ENCODE measurements around the gene SH3BP1.

Gene SH3BP1

DNA sequence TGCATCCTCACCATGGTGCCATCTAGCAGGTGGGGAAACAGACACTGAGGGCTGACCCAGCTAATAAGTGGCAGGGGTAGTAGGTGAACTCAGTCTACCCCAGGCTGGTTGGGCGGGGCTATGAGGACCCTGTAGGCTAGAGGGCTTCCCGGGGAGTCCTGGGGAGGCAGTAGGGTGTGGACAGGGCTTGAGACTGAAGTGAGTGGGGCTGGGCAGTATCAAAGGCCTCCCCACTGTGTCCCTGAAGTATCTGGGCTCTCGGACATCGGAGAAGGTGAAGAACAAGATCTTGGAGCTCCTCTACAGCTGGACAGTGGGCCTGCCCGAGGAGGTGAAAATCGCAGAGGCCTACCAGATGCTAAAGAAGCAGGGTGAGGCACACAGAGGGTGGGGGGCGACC, 19.5 kb upstream of the SH3BP1 start:
- DNase-seq (ENCODE audit: low read depth): no peak
- no peak overlapping the region for H3K4me3 ChIP-seq (replicated peaks; ENCODE audit: low read depth, low read length)
- TF ChIP-seq, protein P1, sequence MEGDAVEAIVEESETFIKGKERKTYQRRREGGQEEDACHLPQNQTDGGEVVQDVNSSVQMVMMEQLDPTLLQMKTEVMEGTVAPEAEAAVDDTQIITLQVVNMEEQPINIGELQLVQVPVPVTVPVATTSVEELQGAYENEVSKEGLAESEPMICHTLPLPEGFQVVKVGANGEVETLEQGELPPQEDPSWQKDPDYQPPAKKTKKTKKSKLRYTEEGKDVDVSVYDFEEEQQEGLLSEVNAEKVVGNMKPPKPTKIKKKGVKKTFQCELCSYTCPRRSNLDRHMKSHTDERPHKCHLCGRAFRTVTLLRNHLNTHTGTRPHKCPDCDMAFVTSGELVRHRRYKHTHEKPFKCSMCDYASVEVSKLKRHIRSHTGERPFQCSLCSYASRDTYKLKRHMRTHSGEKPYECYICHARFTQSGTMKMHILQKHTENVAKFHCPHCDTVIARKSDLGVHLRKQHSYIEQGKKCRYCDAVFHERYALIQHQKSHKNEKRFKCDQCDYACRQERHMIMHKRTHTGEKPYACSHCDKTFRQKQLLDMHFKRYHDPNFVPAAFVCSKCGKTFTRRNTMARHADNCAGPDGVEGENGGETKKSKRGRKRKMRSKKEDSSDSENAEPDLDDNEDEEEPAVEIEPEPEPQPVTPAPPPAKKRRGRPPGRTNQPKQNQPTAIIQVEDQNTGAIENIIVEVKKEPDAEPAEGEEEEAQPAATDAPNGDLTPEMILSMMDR (IDR thresholded peaks at IDR 0.05; ENCODE audit: low read length, missing control alignments): no peak

DNA sequence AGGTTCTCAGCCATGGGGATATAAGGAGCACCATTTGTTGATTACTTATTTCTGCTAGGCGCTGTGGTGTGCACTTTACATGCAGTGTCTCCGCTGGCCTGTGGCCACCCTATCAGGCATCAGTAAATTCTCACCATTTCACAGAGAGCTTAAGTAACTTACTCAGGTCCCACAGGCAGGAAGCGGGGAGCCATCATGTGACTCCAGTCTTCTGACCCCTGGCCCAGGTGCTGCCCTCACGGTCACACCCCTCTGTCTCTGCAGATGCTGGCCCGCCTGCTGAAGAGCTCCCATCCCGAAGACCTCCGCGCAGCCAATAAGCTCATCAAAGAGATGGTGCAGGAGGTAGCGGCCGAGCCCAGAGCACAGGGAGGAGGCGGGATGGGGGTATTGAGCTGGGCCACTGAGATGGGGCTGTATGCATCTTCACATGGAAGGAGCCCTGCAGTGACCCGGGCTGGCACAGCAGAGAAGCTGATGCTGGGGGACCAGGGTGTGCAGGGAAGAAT, 18.1 kb upstream of the SH3BP1 start:
- DNase-seq (ENCODE audit: low read depth): no peak
- TF ChIP-seq, protein P1 (IDR thresholded peaks at IDR 0.05; ENCODE audit: low read length, missing control alignments): no peak
- no peak overlapping the region for H3K4me3 ChIP-seq (replicated peaks; ENCODE audit: low read depth, low read length)

DNA sequence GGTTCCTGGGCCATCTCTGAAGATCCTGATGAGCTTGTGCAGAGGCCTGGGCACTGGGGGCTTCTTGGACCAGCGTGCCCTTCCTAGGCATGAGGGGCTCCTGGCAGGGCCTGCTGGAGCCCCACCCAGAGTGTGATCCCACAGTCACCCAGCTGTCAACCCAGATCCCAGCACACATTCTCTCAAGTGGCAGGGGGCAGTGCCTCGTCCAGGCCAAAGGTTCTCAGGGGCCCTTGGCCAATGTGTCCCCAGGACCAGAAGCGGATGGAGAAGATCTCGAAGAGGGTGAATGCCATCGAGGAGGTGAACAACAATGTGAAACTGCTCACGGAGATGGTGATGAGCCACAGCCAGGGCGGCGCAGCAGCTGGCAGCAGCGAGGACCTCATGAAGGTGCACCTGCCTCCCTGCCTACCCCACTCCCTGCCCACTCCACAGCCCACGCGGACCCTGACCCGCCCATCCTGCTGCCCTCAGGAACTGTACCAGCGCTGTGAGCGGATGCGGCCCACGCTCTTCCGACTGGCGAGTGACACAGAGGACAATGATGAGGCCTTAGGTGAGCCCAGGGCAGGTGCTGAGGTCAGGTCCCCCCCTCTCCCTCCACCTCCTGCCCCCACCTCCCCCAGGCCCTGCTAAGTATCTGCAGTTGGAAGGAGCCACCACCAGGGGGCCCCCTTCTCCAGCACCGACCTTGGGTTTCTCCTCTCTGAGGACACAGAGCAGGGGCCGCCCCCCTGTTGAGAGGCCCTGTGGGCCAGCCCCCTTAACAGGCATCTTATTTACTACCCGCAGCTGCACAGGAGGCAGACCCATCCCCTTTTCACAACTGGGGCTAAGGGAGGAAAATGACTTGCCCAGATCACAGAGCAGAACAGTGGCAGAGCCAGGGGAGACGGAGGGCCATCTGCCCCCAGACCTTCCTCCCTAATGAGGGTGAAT, 16.1 kb upstream of the SH3BP1 start:
- no peak overlapping the region for H3K4me3 ChIP-seq (replicated peaks; ENCODE audit: low read depth, low read length)
- DNase-seq (ENCODE audit: low read depth): peak; percentile 60
- TF ChIP-seq, protein P1 (IDR thresholded peaks at IDR 0.05; ENCODE audit: low read length, missing control alignments): peak; percentile 61

DNA sequence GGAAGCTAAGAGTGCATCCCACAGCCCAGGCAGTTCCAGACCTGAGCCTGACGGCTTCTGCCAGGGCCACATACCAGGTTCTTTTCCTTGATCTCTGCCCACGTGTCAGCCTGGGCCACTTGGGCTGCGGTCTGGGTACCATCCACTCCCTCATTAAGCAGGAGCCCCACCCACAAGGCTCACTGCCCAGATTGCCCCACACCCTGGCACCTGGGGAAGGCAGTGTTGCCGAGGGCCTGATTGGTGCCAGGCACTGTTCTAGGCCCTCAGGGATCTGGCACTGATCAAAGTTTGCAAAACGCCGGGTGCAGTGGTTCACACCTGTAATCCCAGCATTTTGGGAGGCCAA, 15.5 kb upstream of the SH3BP1 start:
- TF ChIP-seq, protein P1 (IDR thresholded peaks at IDR 0.05; ENCODE audit: low read length, missing control alignments): no peak
- DNase-seq (ENCODE audit: low read depth): no peak
- H3K4me3 ChIP-seq (replicated peaks; ENCODE audit: low read depth, low read length): no peak overlapping the region

DNA sequence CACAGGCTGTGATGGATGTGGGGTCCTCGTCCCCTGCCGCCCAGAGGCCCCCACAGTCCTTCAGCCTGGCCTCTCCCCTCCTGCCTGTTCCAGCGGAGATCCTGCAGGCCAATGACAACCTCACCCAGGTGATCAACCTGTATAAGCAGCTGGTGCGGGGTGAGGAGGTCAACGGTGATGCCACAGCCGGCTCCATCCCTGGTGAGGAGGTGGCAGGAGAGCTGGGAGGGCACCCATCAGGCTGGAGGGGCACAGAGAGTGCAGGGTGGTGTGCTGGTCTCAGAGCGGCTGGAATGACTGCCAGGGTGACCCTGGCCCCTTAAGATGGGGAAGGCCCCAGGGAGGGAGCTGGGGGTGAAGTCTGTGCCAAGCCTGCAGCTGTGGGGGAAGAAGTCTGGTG, 14.6 kb upstream of the SH3BP1 start:
- no peak for DNase-seq (ENCODE audit: low read depth)
- no peak overlapping the region for H3K4me3 ChIP-seq (replicated peaks; ENCODE audit: low read depth, low read length)
- TF ChIP-seq, protein P1 (IDR thresholded peaks at IDR 0.05; ENCODE audit: low read length, missing control alignments): no peak

DNA sequence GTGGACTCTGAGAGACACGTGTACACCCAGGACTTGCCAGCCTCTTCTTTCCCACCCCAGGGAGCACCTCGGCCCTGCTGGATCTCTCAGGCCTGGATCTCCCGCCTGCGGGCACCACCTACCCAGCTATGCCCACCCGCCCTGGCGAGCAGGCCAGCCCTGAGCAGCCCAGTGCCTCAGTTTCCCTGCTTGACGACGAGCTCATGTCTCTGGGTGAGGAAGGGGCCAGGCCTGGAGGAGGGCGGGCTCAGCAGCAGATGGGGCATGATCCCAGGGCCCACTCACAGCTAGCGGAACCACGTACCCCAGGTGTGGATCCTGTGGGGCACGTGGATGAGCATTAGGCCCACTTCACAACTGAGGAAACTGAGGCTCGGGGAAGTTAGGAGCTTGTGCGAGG, 13.7 kb upstream of the SH3BP1 start:
- DNase-seq (ENCODE audit: low read depth): no peak
- TF ChIP-seq, protein P1 (IDR thresholded peaks at IDR 0.05; ENCODE audit: low read length, missing control alignments): no peak
- H3K4me3 ChIP-seq (replicated peaks; ENCODE audit: low read depth, low read length): no peak overlapping the region
